ENCODE measurements around the gene CIDEA.
"Not testable (repeated sequence)": the region's sequence is repeated elsewhere in the genome, so short reads cannot be mapped to it uniquely, and the experiment has no call there.

The CIDEA gene
- long read RNA-seq, donor 1, result 0 reads
- long read RNA-seq, donor 2, result 0 reads
- long read RNA-seq, donor 3, result 0 reads
- long read RNA-seq, donor 4, result 0 reads
- long read RNA-seq, donor 5, result 0 reads
- long read RNA-seq, donor 6, result 0 reads
- long read RNA-seq, donor 7, result 0 reads
- long read RNA-seq, donor 8, result 0 reads

- peak; percentile 65 for DNase-seq
These were observed at the start of gene CIDEA for GRCh38 chr18:12254136-12254819. CIDEA (plus strand) TSS chr18:12254361; CDS start chr18:12254384, 23 bp downstream.

- DNase-seq, result not testable (repeated sequence)
These were observed 45.6 kb upstream of the CIDEA start for GRCh38 chr18:12208296-12209153.

- not testable (repeated sequence) for DNase-seq
These were observed 41.9 kb upstream of the CIDEA start for GRCh38 chr18:12212308-12212707.

GRCh38 chr18:12214296-12215005, 39.7 kb upstream of the CIDEA start:
- not testable (repeated sequence) for DNase-seq

- DNase-seq, result not testable (repeated sequence)
These were observed 37.7 kb upstream of the CIDEA start for GRCh38 chr18:12216471-12216870.

- not testable (repeated sequence) for DNase-seq
These were observed 35.6 kb upstream of the CIDEA start for GRCh38 chr18:12218603-12219002.

- DNase-seq, result not testable (repeated sequence)
These were observed 32.1 kb upstream of the CIDEA start for GRCh38 chr18:12222041-12222440.

GRCh38 chr18:12223326-12223725, 30.8 kb upstream of the CIDEA start:
- not testable (repeated sequence) for DNase-seq

- DNase-seq, result not testable (repeated sequence)
These were observed 27.4 kb upstream of the CIDEA start for GRCh38 chr18:12226807-12227206.

- DNase-seq, result not testable (repeated sequence)
These were observed 26.6 kb upstream of the CIDEA start for GRCh38 chr18:12227399-12228186.

GRCh38 chr18:12228308-12228707, 25.9 kb upstream of the CIDEA start:
- DNase-seq, result not testable (repeated sequence)

GRCh38 chr18:12230561-12230960, 23.6 kb upstream of the CIDEA start:
- DNase-seq, result not testable (repeated sequence)

- no peak for DNase-seq
These were observed 22.9 kb upstream of the CIDEA start for GRCh38 chr18:12231040-12231882.

GRCh38 chr18:12231986-12232385, 22.2 kb upstream of the CIDEA start:
- no peak for DNase-seq

GRCh38 chr18:12233378-12233777, 20.8 kb upstream of the CIDEA start:
- no peak for DNase-seq

- no peak for DNase-seq
These were observed 19.5 kb upstream of the CIDEA start for GRCh38 chr18:12234451-12235190.

GRCh38 chr18:12236141-12236540, 18.0 kb upstream of the CIDEA start:
- DNase-seq, result no peak

- peak; percentile 65 for DNase-seq
These were observed 17.0 kb upstream of the CIDEA start for GRCh38 chr18:12236934-12237832.

GRCh38 chr18:12238826-12239225, 15.3 kb upstream of the CIDEA start:
- no peak for DNase-seq
